Measurements from ENCODE around the gene MELTF. TPM values are rescaled to one million over a fixed set of nuclear protein-coding genes. Genes with fewer than 3 reads are reported as not detected.

MELTF gene
- total and polyA plus RNA-seq, 2 of the 13 experiments (the other 11 are each of a cell fraction or from before 2014, with no cell fraction given), result 3.2 to 7.5 TPM

- TF ChIP-seq ARID4A (CRISPR knock-in tag; IDR thresholded peaks at IDR 0.05; ENCODE audit: borderline replicate concordance) (peak; percentile 47; the same call in 1 of the 2 replicates), ESRRA (CRISPR knock-in tag; IDR thresholded peaks at IDR 0.05; ENCODE audit: low read depth) (peak; percentile 15; the same call in 1 of the 2 replicates), ZNF670 (CRISPR knock-in tag; IDR thresholded peaks at IDR 0.05; ENCODE audit: borderline replicate concordance) (peak; percentile 15; the same call in 1 of the 2 replicates), BCL3 (CRISPR knock-in tag; IDR thresholded peaks at IDR 0.05) (0 out of 2 replicates have a peak, but pooled peaks have one; percentile 15), ZNF605 (CRISPR knock-in tag; IDR thresholded peaks at IDR 0.05) (0 out of 2 replicates have a peak, but pooled peaks have one; percentile 39), ZNF790 (CRISPR knock-in tag; IDR thresholded peaks at IDR 0.05; ENCODE audit: borderline replicate concordance) (0 out of 2 replicates have a peak, but pooled peaks have one; percentile 26), ZMYM4 (CRISPR knock-in tag; IDR thresholded peaks at IDR 0.05) (0 out of 2 replicates have a peak, but pooled peaks have one; percentile 11), AKAP8 (CRISPR knock-in tag; IDR thresholded peaks at IDR 0.05) (peak; percentile 62), ZNF530 (CRISPR knock-in tag; IDR thresholded peaks at IDR 0.05; ENCODE audit: low read depth) (peak; percentile 48; the same call in 1 of the 2 replicates), REXO4 (CRISPR knock-in tag; IDR thresholded peaks at IDR 0.05; ENCODE audit: borderline replicate concordance) (no peak), POLR2AphosphoS5 (IDR thresholded peaks at IDR 0.05; ENCODE audit: low read depth, low read length) (peak; percentile 18; the same call in 1 of the 2 replicates), ZNF205 (CRISPR knock-in tag; IDR thresholded peaks at IDR 0.05) (0 out of 2 replicates have a peak, but pooled peaks have one; percentile 53), PRMT3 (CRISPR knock-in tag; IDR thresholded peaks at IDR 0.05; ENCODE audit: borderline replicate concordance, low read depth) (0 out of 2 replicates have a peak, but pooled peaks have one; percentile 46), FOXJ3 (CRISPR knock-in tag; IDR thresholded peaks at IDR 0.05; ENCODE audit: borderline replicate concordance) (no peak), ELF4 (CRISPR knock-in tag; IDR thresholded peaks at IDR 0.05; ENCODE audit: borderline replicate concordance) (no peak), AGO2 (optimal IDR thresholded peaks at IDR 0.05; ENCODE audit: low read depth, low read length) (peak; percentile 76), ZNF510 (CRISPR knock-in tag; IDR thresholded peaks at IDR 0.05; ENCODE audit: low read depth) (peak; percentile 79; the same call in 1 of the 2 replicates), IKZF1 (IDR thresholded peaks at IDR 0.05) (no peak), WIZ (CRISPR knock-in tag; IDR thresholded peaks at IDR 0.05) (no peak), ZSCAN29 (CRISPR knock-in tag; conservative IDR thresholded peaks at IDR 0.05) (0 out of 2 replicates have a peak, but pooled peaks have one; percentile 32), FOXA3 (CRISPR knock-in tag; IDR thresholded peaks at IDR 0.05) (0 out of 2 replicates have a peak, but pooled peaks have one; percentile 8), CENPX (CRISPR knock-in tag; IDR thresholded peaks at IDR 0.05) (no peak; the same call in 1 of the 2 replicates)
These were observed 61.1 kb downstream of the MELTF start, which contains the start of gene PIGZ (continued) for GRCh38 chr3:196968233-196969133.

Data from HepG2 (cell line).